Measurements from ENCODE around the gene IL1RAPL1. TPM values are rescaled to one million over a fixed set of nuclear protein-coding genes. Genes with fewer than 3 reads are reported as not detected.

Gene IL1RAPL1
- total RNA-seq, 1 experiment from 2014 or later = 2.9 TPM

- Histone ChIP-seq H3K4me3 (ENCODE audit: insufficient read depth, low read depth, low read length) (no peak overlapping the region), H3K27me3 (ENCODE audit: control insufficient read depth, insufficient read depth, low read length) (no peaks in the 10 kb centered on the region), H3K36me3 (replicated peaks; ENCODE audit: control insufficient read depth, insufficient read depth, low read length) (no peaks in the 10 kb centered on the region)
- DNase-seq = no peak
These were observed 958.6 kb downstream of the IL1RAPL1 start for GRCh38 chrX:29545878-29546277.

GRCh38 chrX:29547877-29548276, 960.6 kb downstream of the IL1RAPL1 start:
- H3K4me3 ChIP-seq (ENCODE audit: insufficient read depth, low read depth, low read length) = no peak overlapping the region
- no peak for DNase-seq
- H3K36me3 ChIP-seq (replicated peaks; ENCODE audit: control insufficient read depth, insufficient read depth, low read length) = no peaks in the 10 kb centered on the region
- H3K27me3 ChIP-seq (ENCODE audit: control insufficient read depth, insufficient read depth, low read length) = no peaks in the 10 kb centered on the region

DNA sequence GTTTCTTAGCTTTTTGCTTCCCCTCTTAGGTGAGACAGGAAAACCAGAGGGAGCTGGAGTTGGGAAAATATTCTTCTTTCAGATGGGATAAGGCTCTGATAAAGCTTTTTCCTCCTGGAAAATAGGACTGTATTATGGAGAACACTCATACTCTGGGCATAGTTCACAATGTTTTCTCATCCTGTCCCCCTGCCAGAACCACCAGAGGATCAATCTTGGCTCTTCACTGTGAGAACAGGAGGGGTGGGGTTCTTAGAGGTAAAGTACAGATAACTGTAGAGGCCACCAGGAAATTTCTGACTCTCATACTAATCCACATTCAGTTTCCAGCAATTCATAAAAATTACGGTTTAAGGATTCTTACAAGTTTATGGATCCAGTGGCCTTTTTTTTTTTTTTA, 966.3 kb downstream of the IL1RAPL1 start:
- Histone ChIP-seq H3K27me3 (ENCODE audit: control insufficient read depth, insufficient read depth, low read length) (no peaks in the 10 kb centered on the region), H3K4me3 (ENCODE audit: insufficient read depth, low read depth, low read length) (no peak overlapping the region), H3K36me3 (replicated peaks; ENCODE audit: control insufficient read depth, insufficient read depth, low read length) (no peaks in the 10 kb centered on the region)
- no peak for DNase-seq

DNA sequence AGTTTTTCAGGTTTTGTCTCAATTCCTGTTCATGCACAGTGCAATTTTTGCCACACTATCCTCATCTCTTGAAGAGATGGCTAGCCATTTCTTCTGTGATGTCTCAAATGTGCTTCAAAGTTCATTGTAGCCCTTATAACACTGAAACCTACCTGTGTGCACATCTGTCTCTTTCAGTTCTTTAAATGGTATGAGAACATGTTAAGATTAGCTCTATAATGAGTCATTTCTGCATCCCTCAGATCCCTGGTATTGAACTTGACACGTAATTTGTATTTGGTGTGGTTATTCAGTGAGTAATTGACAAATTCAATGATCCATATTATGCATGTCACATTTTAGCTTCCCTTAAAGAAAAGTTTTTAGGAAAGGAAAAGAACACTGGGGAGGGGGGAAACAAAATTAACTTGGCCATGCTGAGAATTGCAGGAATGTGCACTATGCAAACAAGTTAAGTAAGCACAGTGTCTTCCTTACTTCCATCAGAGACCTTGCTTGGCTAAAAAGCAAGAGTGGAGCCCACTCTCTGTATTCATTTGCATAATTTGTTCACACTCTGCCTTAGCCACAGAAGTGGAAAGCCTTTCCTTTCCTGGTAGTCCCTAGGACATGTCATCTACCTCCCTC, 968.3 kb downstream of the IL1RAPL1 start:
- Histone ChIP-seq H3K27me3 (ENCODE audit: control insufficient read depth, insufficient read depth, low read length) (no peaks in the 10 kb centered on the region), H3K36me3 (replicated peaks; ENCODE audit: control insufficient read depth, insufficient read depth, low read length) (no peaks in the 10 kb centered on the region), H3K4me3 (ENCODE audit: insufficient read depth, low read depth, low read length) (no peak overlapping the region)
- no peak for DNase-seq

DNA sequence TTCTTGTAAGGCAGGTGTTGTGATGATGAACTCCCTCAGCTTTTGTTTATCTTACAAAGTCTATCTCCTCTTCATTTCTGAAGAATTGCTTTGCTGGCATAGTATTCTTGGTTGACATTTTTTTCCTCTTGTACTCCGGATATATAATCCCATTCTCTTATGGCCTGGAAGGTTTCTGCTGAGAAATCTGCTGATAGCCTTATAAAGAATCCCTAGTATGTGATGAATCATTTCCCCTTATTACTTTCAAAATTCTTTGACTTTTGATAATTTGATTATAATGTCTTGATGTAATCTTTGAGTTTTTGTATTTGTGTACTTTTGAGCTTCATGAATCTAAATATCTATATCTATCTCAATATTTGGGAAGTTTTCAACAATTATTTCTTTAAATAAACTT, 972.8 kb downstream of the IL1RAPL1 start:
- H3K36me3 ChIP-seq (replicated peaks; ENCODE audit: control insufficient read depth, insufficient read depth, low read length) = no peaks in the 10 kb centered on the region

DNA sequence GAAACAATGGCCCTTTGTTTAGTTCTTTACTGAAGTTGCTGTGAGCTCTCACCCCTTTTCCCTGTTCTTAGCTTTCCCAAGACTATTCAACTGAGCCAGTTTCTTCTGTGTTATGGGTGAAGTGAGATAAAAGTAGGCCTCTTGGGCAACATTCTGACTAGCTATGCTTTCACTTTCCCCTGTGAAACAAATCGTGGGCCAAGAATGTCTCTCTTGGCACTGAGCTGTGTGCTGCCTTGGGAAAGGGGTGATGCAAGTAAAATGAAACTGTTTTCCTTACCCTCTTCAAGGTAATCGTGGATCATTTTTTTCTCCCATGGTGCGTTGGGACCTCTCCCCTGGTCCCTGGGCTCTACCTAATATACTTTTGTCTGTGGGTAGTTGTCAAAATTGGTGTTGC, 974.2 kb downstream of the IL1RAPL1 start:
- no peak for DNase-seq
- Histone ChIP-seq H3K4me3 (ENCODE audit: insufficient read depth, low read depth, low read length) (no peak overlapping the region), H3K36me3 (replicated peaks; ENCODE audit: control insufficient read depth, insufficient read depth, low read length) (no peaks in the 10 kb centered on the region), H3K27me3 (ENCODE audit: control insufficient read depth, insufficient read depth, low read length) (no peaks in the 10 kb centered on the region)

More for the DNA sequence above, 972.8 kb downstream of the IL1RAPL1 start:
- no peak for DNase-seq
- no peaks in the 10 kb centered on the region for H3K27me3 ChIP-seq (ENCODE audit: control insufficient read depth, insufficient read depth, low read length)
- H3K4me3 ChIP-seq (ENCODE audit: insufficient read depth, low read depth, low read length) = no peak overlapping the region

GRCh38 chrX:29580560-29580959, 993.3 kb downstream of the IL1RAPL1 start:
- Histone ChIP-seq H3K36me3 (replicated peaks; ENCODE audit: control insufficient read depth, insufficient read depth, low read length) (no peaks in the 10 kb centered on the region), H3K27me3 (ENCODE audit: control insufficient read depth, insufficient read depth, low read length) (no peaks in the 10 kb centered on the region), H3K4me3 (ENCODE audit: insufficient read depth, low read depth, low read length) (no peak overlapping the region)
- no peak for DNase-seq

GRCh38 chrX:29581223-29581622, 994.0 kb downstream of the IL1RAPL1 start:
- no peaks in the 10 kb centered on the region for H3K36me3 ChIP-seq (replicated peaks; ENCODE audit: control insufficient read depth, insufficient read depth, low read length)
- H3K27me3 ChIP-seq (ENCODE audit: control insufficient read depth, insufficient read depth, low read length) = no peaks in the 10 kb centered on the region
- DNase-seq = no peak
- no peak overlapping the region for H3K4me3 ChIP-seq (ENCODE audit: insufficient read depth, low read depth, low read length)

GRCh38 chrX:29587107-29587506, 999.9 kb downstream of the IL1RAPL1 start:
- no peaks in the 10 kb centered on the region for H3K36me3 ChIP-seq (replicated peaks; ENCODE audit: control insufficient read depth, insufficient read depth, low read length)
- H3K4me3 ChIP-seq (ENCODE audit: insufficient read depth, low read depth, low read length) = no peak overlapping the region
- H3K27me3 ChIP-seq (ENCODE audit: control insufficient read depth, insufficient read depth, low read length) = no peaks in the 10 kb centered on the region
- DNase-seq = no peak

GRCh38 chrX:29590921-29591320, 1003.7 kb downstream of the IL1RAPL1 start:
- no peak for DNase-seq
- H3K27me3 ChIP-seq (ENCODE audit: control insufficient read depth, insufficient read depth, low read length) = no peaks in the 10 kb centered on the region
- H3K36me3 ChIP-seq (replicated peaks; ENCODE audit: control insufficient read depth, insufficient read depth, low read length) = no peaks in the 10 kb centered on the region
- no peak overlapping the region for H3K4me3 ChIP-seq (ENCODE audit: insufficient read depth, low read depth, low read length)

DNA sequence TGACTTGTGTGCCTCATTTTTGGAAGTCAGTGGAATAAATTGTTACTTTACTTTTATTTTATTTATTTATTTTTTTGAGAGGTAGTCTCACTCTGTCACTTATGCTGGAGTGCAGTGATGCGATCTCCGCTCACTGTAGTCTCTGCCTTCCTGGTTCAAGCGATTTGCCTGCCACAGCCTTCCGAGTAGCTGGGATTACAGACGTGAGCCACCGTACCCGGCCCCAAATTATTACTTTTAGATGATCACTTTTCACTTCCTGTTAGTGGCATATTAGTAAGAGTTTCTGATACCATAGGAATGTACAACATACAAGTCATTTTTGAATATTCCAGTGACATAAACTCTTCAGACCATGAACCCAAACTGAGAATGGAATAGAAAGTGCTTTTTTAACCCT, 1017.1 kb downstream of the IL1RAPL1 start:
- no peaks in the 10 kb centered on the region for H3K36me3 ChIP-seq (replicated peaks; ENCODE audit: control insufficient read depth, insufficient read depth, low read length)
- no peaks in the 10 kb centered on the region for H3K27me3 ChIP-seq (ENCODE audit: control insufficient read depth, insufficient read depth, low read length)
- no peak overlapping the region for H3K4me3 ChIP-seq (ENCODE audit: insufficient read depth, low read depth, low read length)
- DNase-seq = no peak

GRCh38 chrX:29617276-29617675, 1030.0 kb downstream of the IL1RAPL1 start:
- no peak for DNase-seq

DNA sequence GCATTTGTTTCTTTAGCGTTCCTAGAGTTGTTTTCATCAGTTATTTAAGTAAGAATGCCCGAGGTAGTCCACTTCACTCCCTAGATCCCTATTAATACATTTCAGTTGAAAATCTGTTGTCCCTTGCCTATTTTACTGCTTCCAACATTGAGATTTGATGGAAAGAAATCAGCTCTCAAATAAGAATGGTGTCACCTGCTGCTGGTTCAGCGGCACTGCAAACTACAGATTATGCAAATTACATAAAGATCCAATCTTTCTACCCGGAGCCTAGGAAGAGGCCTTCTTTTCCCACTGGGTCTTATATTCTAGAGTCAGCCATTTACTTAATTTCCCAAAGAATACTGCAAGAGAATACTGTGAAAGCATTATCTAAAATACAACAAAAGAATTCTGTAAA, 1030.5 kb downstream of the IL1RAPL1 start:
- Histone ChIP-seq H3K4me3 (ENCODE audit: insufficient read depth, low read depth, low read length) (no peak overlapping the region), H3K27me3 (ENCODE audit: control insufficient read depth, insufficient read depth, low read length) (no peaks in the 10 kb centered on the region), H3K36me3 (replicated peaks; ENCODE audit: control insufficient read depth, insufficient read depth, low read length) (no peaks in the 10 kb centered on the region)
- DNase-seq = peak; percentile 25

More at GRCh38 chrX:29617276-29617675, 1030.0 kb downstream of the IL1RAPL1 start:
- no peak overlapping the region for H3K4me3 ChIP-seq (ENCODE audit: insufficient read depth, low read depth, low read length)
- H3K36me3 ChIP-seq (replicated peaks; ENCODE audit: control insufficient read depth, insufficient read depth, low read length) = no peaks in the 10 kb centered on the region
- no peaks in the 10 kb centered on the region for H3K27me3 ChIP-seq (ENCODE audit: control insufficient read depth, insufficient read depth, low read length)

GRCh38 chrX:29627833-29628232, 1040.6 kb downstream of the IL1RAPL1 start:
- DNase-seq = no peak
- Histone ChIP-seq H3K27me3 (ENCODE audit: control insufficient read depth, insufficient read depth, low read length) (no peaks in the 10 kb centered on the region), H3K4me3 (ENCODE audit: insufficient read depth, low read depth, low read length) (no peak overlapping the region), H3K36me3 (replicated peaks; ENCODE audit: control insufficient read depth, insufficient read depth, low read length) (no peaks in the 10 kb centered on the region)

DNA sequence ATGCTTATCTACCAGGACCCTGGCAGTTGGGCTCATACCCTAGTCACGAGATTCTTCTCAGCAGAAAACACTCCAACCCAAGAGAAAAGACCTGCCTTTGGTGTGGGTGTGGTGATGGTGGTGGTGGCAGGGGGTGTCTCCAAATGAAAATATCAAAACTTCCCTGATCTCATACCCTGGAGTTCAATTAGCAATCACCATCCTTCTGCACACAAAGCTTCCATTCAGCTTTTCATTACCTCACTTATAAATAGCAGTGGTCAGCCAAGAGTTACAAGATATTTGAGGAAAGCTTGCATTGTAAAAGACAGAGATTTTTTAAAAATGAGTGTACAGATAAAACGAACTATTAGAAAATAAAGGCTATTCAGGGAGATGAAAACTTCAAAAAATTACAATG, 1047.3 kb downstream of the IL1RAPL1 start:
- H3K4me3 ChIP-seq (ENCODE audit: insufficient read depth, low read depth, low read length) = no peak overlapping the region
- no peaks in the 10 kb centered on the region for H3K27me3 ChIP-seq (ENCODE audit: control insufficient read depth, insufficient read depth, low read length)
- H3K36me3 ChIP-seq (replicated peaks; ENCODE audit: control insufficient read depth, insufficient read depth, low read length) = no peaks in the 10 kb centered on the region
- no peak for DNase-seq

DNA sequence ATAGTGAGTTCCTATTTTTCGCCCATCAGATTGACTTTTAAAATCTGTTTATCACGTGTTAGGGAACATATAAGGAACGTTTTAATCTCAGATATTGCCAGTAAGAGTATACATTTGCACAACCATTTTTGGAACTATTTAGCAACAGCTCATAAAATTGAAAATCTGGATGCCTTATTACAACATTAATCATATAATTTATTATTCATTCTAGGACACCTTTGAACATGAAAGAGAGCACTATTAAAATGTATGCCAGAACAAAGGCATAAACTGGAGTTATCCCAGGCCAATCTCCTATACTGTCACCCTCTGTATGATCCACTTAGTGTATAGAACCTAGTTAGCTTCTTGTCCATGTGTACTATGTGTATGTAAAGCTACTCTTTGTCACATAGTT, 1049.1 kb downstream of the IL1RAPL1 start:
- DNase-seq = no peak
- H3K27me3 ChIP-seq (ENCODE audit: control insufficient read depth, insufficient read depth, low read length) = no peaks in the 10 kb centered on the region
- H3K36me3 ChIP-seq (replicated peaks; ENCODE audit: control insufficient read depth, insufficient read depth, low read length) = no peaks in the 10 kb centered on the region
- H3K4me3 ChIP-seq (ENCODE audit: insufficient read depth, low read depth, low read length) = no peak overlapping the region
